ENCODE data around the gene CACNA1E.
"Not testable (repeated sequence)": the region's sequence is repeated elsewhere in the genome, so short reads cannot be mapped to it uniquely, and the experiment has no call there.

CACNA1E gene

DNA sequence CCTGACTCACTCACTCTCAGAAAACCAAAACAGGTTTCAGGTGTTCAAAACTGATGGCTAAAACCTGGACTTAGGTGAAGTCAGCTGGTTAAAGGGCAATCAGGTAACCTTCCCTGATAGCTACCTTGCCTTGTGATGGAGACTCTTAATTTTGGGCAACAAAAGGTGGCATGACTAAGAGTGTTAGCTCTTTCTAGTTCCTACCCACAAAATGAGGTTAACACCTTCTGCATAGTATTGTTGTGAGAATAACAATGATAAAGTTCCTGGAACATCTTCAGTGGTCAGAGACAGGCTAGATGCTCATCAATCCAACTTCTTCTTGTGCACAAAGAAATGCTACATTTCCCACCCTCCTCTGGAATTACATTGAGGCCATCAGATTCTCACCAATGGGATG, 363.4 kb downstream of the CACNA1E start:
- Histone ChIP-seq H3K9me3 (no peaks in the 10 kb centered on the region), H3K4me1 (no peaks in the 10 kb centered on the region), H3K36me3 (no peaks in the 10 kb centered on the region), H3K4me3 (ENCODE audit: low read depth, low read length) (no peak overlapping the region), H3K27me3 (no peaks in the 10 kb centered on the region)
- no peak for DNase-seq
- TF ChIP-seq, protein P1, sequence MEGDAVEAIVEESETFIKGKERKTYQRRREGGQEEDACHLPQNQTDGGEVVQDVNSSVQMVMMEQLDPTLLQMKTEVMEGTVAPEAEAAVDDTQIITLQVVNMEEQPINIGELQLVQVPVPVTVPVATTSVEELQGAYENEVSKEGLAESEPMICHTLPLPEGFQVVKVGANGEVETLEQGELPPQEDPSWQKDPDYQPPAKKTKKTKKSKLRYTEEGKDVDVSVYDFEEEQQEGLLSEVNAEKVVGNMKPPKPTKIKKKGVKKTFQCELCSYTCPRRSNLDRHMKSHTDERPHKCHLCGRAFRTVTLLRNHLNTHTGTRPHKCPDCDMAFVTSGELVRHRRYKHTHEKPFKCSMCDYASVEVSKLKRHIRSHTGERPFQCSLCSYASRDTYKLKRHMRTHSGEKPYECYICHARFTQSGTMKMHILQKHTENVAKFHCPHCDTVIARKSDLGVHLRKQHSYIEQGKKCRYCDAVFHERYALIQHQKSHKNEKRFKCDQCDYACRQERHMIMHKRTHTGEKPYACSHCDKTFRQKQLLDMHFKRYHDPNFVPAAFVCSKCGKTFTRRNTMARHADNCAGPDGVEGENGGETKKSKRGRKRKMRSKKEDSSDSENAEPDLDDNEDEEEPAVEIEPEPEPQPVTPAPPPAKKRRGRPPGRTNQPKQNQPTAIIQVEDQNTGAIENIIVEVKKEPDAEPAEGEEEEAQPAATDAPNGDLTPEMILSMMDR (IDR thresholded peaks at IDR 0.05; ENCODE audit: low read depth, low read length) = no peak

DNA sequence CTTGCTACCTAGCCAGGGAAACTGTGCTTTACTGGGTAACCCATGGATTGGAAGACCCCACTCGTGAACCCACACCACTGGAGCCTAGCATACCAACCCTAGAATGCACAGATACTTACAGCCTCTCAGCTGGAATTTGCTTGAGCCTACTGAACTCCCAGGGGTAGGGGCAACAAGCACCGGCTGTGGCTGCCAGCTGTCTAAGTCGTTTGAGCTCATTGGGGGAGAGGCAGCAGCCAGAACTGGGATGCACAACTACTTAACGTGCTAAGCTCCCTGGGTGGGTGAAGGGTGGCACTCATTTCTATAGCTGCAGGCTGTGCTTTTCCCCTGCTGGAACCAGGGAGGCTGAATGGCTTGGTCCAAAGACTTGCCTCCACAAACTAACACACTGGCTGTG, 365.8 kb downstream of the CACNA1E start:
- no peaks in the 10 kb centered on the region for H3K4me1 ChIP-seq
- no peaks in the 10 kb centered on the region for H3K27me3 ChIP-seq
- TF ChIP-seq, protein P1 (IDR thresholded peaks at IDR 0.05; ENCODE audit: low read depth, low read length) = no peak
- no peak for DNase-seq
- no peak overlapping the region for H3K4me3 ChIP-seq (ENCODE audit: low read depth, low read length)
- H3K9me3 ChIP-seq = no peaks in the 10 kb centered on the region
- no peaks in the 10 kb centered on the region for H3K36me3 ChIP-seq

DNA sequence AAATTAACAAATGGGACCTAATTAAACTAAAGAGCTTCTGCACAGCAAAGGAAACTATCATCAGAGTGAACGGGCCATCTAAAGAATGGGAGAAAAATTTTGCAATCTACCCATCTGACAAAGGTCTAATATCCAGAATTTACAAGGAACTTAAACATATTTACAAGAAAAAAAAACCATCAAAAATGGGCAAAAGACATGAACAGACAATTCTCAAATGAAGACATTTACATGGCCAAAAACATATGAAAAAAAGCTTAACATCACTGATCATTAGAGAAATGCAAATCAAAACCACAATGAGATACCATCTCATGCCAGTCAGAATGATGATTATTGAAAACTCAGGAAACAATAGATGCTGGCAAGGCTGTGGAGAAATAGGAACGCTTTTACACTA, 370.9 kb downstream of the CACNA1E start:
- H3K4me3 ChIP-seq (ENCODE audit: low read depth, low read length); H3K4me1 ChIP-seq; H3K9me3 ChIP-seq; H3K36me3 ChIP-seq; DNase-seq; H3K27me3 ChIP-seq: not testable (repeated sequence)

DNA sequence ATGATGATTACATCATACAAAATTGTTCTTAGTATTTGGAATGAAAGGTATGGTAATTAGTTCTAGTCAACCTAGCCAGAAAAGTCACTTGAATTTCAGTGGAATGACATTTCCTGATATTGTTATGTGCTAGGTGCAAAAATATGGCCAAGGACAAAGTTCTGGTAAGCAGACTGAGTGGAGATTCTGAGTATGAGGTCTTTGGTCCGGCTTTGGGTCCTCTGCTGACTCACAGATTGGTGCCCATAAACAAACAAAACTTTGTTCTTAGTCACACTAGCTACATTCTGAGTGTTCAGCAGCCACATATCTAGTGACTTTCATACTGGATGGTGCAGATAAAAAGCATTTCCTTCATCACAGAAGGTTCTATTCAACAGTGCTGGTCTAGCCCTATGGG, 372.1 kb downstream of the CACNA1E start:
- Histone ChIP-seq H3K36me3 (no peaks in the 10 kb centered on the region), H3K27me3 (no peaks in the 10 kb centered on the region), H3K4me1 (no peaks in the 10 kb centered on the region), H3K9me3 (no peaks in the 10 kb centered on the region; the same call in 1 of the 2 replicates), H3K4me3 (ENCODE audit: low read depth, low read length) (no peak overlapping the region)
- DNase-seq = no peak
- TF ChIP-seq, protein P1 (IDR thresholded peaks at IDR 0.05; ENCODE audit: low read depth, low read length) = no peak

Data from BE2C (cell line).